Thoracic aorta endothelial cell (primary cell): ENCODE data around the gene MTCP1. TPM values are rescaled to one million over a fixed set of nuclear protein-coding genes. Genes with fewer than 3 reads are reported as not detected.

Experiments used
- total RNA-seq: library from RNA; depleted of rRNA; stranded (reverse); fragments of >200 nt; gene quantifications from 2 replicates; pipeline ENCODE4 v1.2.3, GENCODE V29; 2012

Gene MTCP1
- 2.3 and 3.6 TPM in 2 replicates for total RNA-seq

DNA sequence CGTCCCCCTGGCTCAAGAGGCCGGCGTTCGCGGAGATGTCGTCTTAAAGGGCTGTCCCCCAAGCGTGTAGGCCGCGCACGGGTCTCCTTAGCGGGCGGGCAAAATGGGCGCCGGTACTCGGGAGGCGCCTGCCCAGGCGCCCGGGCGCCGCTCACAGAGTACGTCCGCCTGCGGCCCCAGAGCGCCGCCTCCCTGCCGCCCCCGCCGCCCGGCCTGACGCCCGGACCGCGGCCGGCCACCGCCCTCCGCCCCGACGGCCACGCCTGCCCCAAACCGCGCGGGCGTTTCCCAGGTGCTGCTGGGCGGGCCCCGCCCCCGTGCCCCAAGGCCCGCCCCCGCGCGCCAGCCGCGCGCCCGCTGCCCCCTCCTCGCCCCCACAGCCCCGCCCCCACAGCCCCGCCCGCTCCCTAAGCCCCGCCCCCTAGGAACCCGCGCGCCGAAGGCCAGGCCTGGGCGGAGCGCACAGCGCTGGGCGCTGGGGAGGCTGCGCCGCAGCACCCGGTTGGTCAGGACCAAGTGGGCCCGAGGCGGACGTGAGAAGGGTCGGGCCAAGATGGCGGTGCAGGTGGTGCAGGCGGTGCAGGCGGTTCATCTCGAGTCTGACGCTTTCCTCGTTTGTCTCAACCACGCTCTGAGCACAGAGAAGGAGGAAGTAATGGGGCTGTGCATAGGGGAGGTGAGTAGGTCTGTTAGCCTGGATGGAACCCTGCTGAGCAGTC lies at the start of gene MTCP1, which contains the start of the genes BRCC3 and CMC4:
TSS of gene MTCP1 (minus strand) at position 162 of the 719 bp plus-strand sequence. CDS start 5,126 bp downstream, outside the sequence.
TSS of gene BRCC3 (plus strand) at position 534 of the 719 bp plus-strand sequence. CDS start at position 554, 20 bp downstream.
TSS of gene CMC4 (minus strand) at position 162 of the 719 bp plus-strand sequence. CDS start 7,113 bp downstream, outside the sequence.

GRCh38 chrX:155026727-155027508 lies 44.0 kb downstream of the MTCP1 start, which contains the start of gene FUNDC2:
Gene FUNDC2, plus strand, starts transcription at chrX:155026844. Its CDS starts 95 bp downstream, at chrX:155026939.

DNA sequence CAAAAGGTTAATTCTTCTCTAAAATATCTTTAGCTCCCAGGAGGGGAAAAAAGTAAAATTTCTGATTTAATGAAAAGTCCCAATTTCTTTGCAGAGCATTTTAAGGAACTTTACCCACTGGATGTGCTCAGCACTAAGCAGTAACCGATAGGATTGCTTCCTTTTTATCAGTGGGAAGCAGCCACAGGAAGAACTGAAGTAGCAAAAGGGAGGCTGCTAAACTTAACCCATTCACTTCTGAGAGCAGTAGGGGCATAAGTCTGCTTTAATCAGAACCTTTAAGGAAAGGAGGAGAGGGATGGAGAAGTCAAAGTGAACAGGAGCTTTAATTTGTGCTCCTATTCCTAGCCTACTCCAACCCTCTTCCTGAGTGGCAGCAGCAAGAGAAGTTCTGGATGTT lies 48.4 kb downstream of the MTCP1 start, which contains the start of gene F8:
TSS of gene F8 (minus strand) at position 139 of the 400 bp plus-strand sequence. CDS start 171 bp downstream, outside the sequence.

Other genes with a start within 250 kb of the MTCP1 start
- gene SMIM9, start 236.5 kb downstream of the MTCP1 start, total RNA-seq, result not detected in 2 replicates
- 2.3 and 3.4 TPM in 2 replicates for gene F8A1, start 184.8 kb downstream of the MTCP1 start, total RNA-seq
- 1.0 and 2.4 TPM in 2 replicates for gene F8, start 48.4 kb downstream of the MTCP1 start, total RNA-seq
- 45.2 and 49.9 TPM in 2 replicates for gene FUNDC2, start 44.3 kb downstream of the MTCP1 start, total RNA-seq
- 10.6 and 10.8 TPM in 2 replicates for gene CMC4, start within 50 bp of the MTCP1 start, total RNA-seq
- 26.2 and 36.1 TPM in 2 replicates for gene BRCC3, start 372 bp upstream of the MTCP1 start, total RNA-seq
- gene VBP1, start 145.3 kb upstream of the MTCP1 start, total RNA-seq, result 97.2 and 103 TPM in 2 replicates
- 0.07 TPM in 1 of 2 replicates, not detected in the other for gene RAB39B, start 193.4 kb upstream of the MTCP1 start, total RNA-seq